ENCODE measurements around the gene CATSPER3.

The CATSPER3 gene

DNA sequence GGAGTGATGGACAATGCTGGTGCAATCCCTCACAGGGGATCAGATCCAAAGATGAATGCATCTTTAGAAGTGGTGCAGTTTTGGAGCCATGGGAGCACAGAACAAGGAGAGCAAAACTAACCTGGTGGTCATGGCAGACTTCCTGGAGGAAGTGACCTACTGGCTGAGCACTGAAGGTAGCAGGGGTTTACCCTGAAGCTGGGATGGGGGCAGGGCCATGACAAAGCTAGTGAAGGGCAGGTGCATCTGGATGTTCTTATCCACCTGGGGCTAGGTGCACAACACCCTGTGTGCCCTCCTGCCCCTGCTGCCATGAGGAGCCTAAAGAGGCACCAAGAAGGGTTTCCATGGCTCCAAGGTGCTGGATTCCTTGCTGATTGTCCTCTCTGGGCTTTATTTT lies 77.8 kb downstream of the CATSPER3 start:
- Histone ChIP-seq H3F3A (ENCODE audit: insufficient read depth, low read length) (no peaks in the 10 kb centered on the region), H3K4me2 (ENCODE audit: low read depth, low read length) (peak overlapping the region; percentile 7; the same call in 1 of the 2 replicates), H3K9ac (ENCODE audit: low read length) (no peak overlapping the region)

DNA sequence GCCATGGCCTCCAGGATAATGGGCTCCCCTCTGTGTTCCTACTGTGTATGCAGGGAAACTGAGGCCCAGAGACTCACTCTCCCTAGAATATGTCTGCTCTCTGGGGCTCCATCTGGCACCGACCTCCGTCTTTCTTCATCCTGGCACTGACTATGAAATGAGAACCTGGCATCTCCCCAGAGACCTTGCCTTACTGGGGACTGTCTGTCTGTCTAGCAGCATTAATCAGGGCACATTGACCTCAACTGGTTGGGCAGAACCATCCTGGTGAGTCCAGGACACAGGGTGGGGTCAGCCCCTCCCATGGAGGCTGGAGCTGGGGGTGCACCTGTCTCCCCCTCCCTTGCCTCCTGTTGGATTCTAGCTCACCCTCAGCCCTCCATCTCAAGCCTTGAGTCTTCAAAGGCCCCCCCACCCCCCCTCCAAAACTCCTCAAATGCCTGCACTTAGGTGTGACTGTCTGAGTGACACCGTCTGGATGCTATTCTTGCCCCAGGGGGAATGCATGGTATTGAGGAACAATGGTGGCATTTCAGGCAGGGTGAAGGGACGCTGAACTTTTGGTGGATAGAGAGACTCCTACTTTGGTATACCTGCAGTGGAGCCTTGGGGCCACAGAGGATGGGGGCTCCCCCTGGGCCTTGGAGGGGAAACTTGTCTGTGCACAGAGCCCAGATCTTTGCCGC lies 79.1 kb downstream of the CATSPER3 start:
- no peaks in the 10 kb centered on the region for H3K9me2 ChIP-seq (replicated peaks; ENCODE audit: insufficient read depth, low read length)
- H3K9ac ChIP-seq (ENCODE audit: low read length) = no peak overlapping the region
- no peaks in the 10 kb centered on the region for H4K20me1 ChIP-seq (ENCODE audit: insufficient read depth, low read length)
- no peaks in the 10 kb centered on the region for H3K79me2 ChIP-seq (ENCODE audit: low read length)
- DNase-seq = no peak
- no peaks in the 10 kb centered on the region for H3K9me3 ChIP-seq (replicated peaks; ENCODE audit: insufficient read depth, low read length)
- H2AFZ ChIP-seq (ENCODE audit: low read length) = no peak overlapping the region
- H3K4me2 ChIP-seq (ENCODE audit: low read depth, low read length) = no peak overlapping the region
- H3K27me3 ChIP-seq (replicated peaks; ENCODE audit: insufficient read depth, low read length) = no peaks in the 10 kb centered on the region
- H3K27ac ChIP-seq (ENCODE audit: low read length) = no peak overlapping the region
- no peaks in the 10 kb centered on the region for H3K36me3 ChIP-seq (replicated peaks; ENCODE audit: insufficient read depth, low read length)
- TF ChIP-seq, protein P1, sequence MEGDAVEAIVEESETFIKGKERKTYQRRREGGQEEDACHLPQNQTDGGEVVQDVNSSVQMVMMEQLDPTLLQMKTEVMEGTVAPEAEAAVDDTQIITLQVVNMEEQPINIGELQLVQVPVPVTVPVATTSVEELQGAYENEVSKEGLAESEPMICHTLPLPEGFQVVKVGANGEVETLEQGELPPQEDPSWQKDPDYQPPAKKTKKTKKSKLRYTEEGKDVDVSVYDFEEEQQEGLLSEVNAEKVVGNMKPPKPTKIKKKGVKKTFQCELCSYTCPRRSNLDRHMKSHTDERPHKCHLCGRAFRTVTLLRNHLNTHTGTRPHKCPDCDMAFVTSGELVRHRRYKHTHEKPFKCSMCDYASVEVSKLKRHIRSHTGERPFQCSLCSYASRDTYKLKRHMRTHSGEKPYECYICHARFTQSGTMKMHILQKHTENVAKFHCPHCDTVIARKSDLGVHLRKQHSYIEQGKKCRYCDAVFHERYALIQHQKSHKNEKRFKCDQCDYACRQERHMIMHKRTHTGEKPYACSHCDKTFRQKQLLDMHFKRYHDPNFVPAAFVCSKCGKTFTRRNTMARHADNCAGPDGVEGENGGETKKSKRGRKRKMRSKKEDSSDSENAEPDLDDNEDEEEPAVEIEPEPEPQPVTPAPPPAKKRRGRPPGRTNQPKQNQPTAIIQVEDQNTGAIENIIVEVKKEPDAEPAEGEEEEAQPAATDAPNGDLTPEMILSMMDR (IDR thresholded peaks at IDR 0.05; ENCODE audit: low read length) = no peak
- TF ChIP-seq EZH2 (optimal IDR thresholded peaks at IDR 0.05; ENCODE audit: low read depth, low read length) (no peak), EZH2phosphoT487 (IDR thresholded peaks at IDR 0.05; ENCODE audit: low read length) (no peak)
- peaks cover 14% of the 10 kb centered on the region for H3K4me1 ChIP-seq (ENCODE audit: low read length)
- no peaks in the 10 kb centered on the region for H3F3A ChIP-seq (ENCODE audit: insufficient read depth, low read length)
- no peak overlapping the region for H3K4me3 ChIP-seq (ENCODE audit: low read length)

More for the DNA sequence above, 77.8 kb downstream of the CATSPER3 start:
- Histone ChIP-seq H4K20me1 (ENCODE audit: insufficient read depth, low read length) (no peaks in the 10 kb centered on the region), H3K4me3 (ENCODE audit: low read length) (no peak overlapping the region), H3K27ac (ENCODE audit: low read length) (no peak overlapping the region), H3K9me3 (replicated peaks; ENCODE audit: insufficient read depth, low read length) (no peaks in the 10 kb centered on the region), H3K36me3 (replicated peaks; ENCODE audit: insufficient read depth, low read length) (no peaks in the 10 kb centered on the region), H2AFZ (ENCODE audit: low read length) (peak overlapping the region; percentile 13; the same call in 1 of the 2 replicates), H3K27me3 (replicated peaks; ENCODE audit: insufficient read depth, low read length) (no peaks in the 10 kb centered on the region), H3K79me2 (ENCODE audit: low read length) (no peaks in the 10 kb centered on the region), H3K4me1 (ENCODE audit: low read length) (peaks cover 14% of the 10 kb centered on the region), H3K9me2 (replicated peaks; ENCODE audit: insufficient read depth, low read length) (no peaks in the 10 kb centered on the region)
- TF ChIP-seq EZH2phosphoT487 (IDR thresholded peaks at IDR 0.05; ENCODE audit: low read length) (no peak), EZH2 (optimal IDR thresholded peaks at IDR 0.05; ENCODE audit: low read depth, low read length) (no peak)
- DNase-seq = peak; percentile 65

DNA sequence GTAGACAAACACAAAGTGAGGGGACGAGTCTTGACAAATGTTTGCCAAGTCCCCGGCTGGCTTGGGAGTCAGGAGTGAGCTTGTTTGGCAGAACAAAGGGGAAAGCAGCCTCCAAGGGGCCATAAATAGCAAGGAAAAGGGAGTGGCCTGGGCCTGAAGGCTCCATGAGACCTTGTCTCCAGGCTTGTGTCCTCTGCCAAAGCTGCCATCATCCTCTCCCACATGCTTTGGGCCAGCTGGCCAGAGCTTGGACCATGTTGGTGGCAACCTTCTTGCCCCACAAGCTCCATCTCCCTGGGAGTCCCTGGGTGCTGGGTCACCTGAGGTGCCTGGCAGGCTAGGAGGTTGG lies 79.6 kb downstream of the CATSPER3 start:
- Histone ChIP-seq H3K9ac (ENCODE audit: low read length) (no peak overlapping the region), H3K36me3 (replicated peaks; ENCODE audit: insufficient read depth, low read length) (no peaks in the 10 kb centered on the region), H3K9me3 (replicated peaks; ENCODE audit: insufficient read depth, low read length) (no peaks in the 10 kb centered on the region), H3K27me3 (replicated peaks; ENCODE audit: insufficient read depth, low read length) (no peaks in the 10 kb centered on the region), H3K4me2 (ENCODE audit: low read depth, low read length) (no peak overlapping the region), H3K4me1 (ENCODE audit: low read length) (peaks cover 17% of the 10 kb centered on the region), H3K79me2 (ENCODE audit: low read length) (no peaks in the 10 kb centered on the region), H3F3A (ENCODE audit: insufficient read depth, low read length) (no peaks in the 10 kb centered on the region), H3K9me2 (replicated peaks; ENCODE audit: insufficient read depth, low read length) (no peaks in the 10 kb centered on the region), H2AFZ (ENCODE audit: low read length) (no peak overlapping the region), H3K27ac (ENCODE audit: low read length) (no peak overlapping the region), H4K20me1 (ENCODE audit: insufficient read depth, low read length) (no peaks in the 10 kb centered on the region), H3K4me3 (ENCODE audit: low read length) (no peak overlapping the region)
- TF ChIP-seq EZH2 (optimal IDR thresholded peaks at IDR 0.05; ENCODE audit: low read depth, low read length) (no peak), EZH2phosphoT487 (IDR thresholded peaks at IDR 0.05; ENCODE audit: low read length) (no peak)
- TF ChIP-seq, protein P1 (IDR thresholded peaks at IDR 0.05; ENCODE audit: low read length) = no peak
- DNase-seq = no peak

DNA sequence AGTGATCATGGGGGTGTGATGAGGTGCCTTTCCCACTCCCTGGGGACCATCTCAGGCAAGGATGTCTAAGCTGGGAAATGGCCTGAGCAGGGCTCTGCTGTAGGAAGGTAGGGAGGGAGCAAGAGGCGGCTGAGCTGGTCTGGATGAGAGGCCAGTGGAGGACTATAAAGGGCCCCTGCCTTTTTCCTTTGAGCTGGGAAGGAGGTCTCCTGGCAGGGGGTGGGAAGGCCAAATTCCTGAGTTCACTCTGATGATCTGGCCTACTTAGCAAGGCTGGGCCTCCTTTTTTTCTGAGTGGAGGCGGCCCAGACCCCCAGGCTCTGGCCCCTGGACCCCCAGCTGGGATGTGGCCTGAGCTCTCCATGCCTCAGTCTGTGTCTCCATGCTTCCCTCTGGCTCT lies 80.6 kb downstream of the CATSPER3 start:
- no peak overlapping the region for H3K4me2 ChIP-seq (ENCODE audit: low read depth, low read length)
- no peaks in the 10 kb centered on the region for H3K36me3 ChIP-seq (replicated peaks; ENCODE audit: insufficient read depth, low read length)
- H3K27ac ChIP-seq (ENCODE audit: low read length) = no peak overlapping the region
- no peak overlapping the region for H3K9ac ChIP-seq (ENCODE audit: low read length)
- no peaks in the 10 kb centered on the region for H4K20me1 ChIP-seq (ENCODE audit: insufficient read depth, low read length)
- no peaks in the 10 kb centered on the region for H3K27me3 ChIP-seq (replicated peaks; ENCODE audit: insufficient read depth, low read length)
- H3F3A ChIP-seq (ENCODE audit: insufficient read depth, low read length) = no peaks in the 10 kb centered on the region
- no peak overlapping the region for H3K4me3 ChIP-seq (ENCODE audit: low read length)
- DNase-seq = no peak
- H3K4me1 ChIP-seq (ENCODE audit: low read length) = peaks cover 26% of the 10 kb centered on the region
- no peak overlapping the region for H2AFZ ChIP-seq (ENCODE audit: low read length)
- H3K9me3 ChIP-seq (replicated peaks; ENCODE audit: insufficient read depth, low read length) = no peaks in the 10 kb centered on the region
- H3K9me2 ChIP-seq (replicated peaks; ENCODE audit: insufficient read depth, low read length) = no peaks in the 10 kb centered on the region
- no peaks in the 10 kb centered on the region for H3K79me2 ChIP-seq (ENCODE audit: low read length)
- TF ChIP-seq, protein P1 (IDR thresholded peaks at IDR 0.05; ENCODE audit: low read length) = no peak
- TF ChIP-seq EZH2 (optimal IDR thresholded peaks at IDR 0.05; ENCODE audit: low read depth, low read length) (no peak), EZH2phosphoT487 (IDR thresholded peaks at IDR 0.05; ENCODE audit: low read length) (no peak)

Measured in MM.1S (cell line).